Large intestine (tissue), 3 donors: ENCODE data around the gene SLA2. TPM values are rescaled to one million over a fixed set of nuclear protein-coding genes. Genes with fewer than 3 reads are reported as not detected.

Source experiments
- DNase-seq, 2 donors: peaks; one replicate each; pipeline versions ENCODE4 v3.0.0 to v3.0.0-alpha.2; 2013
- H3K27ac ChIP-seq: one replicate; pipeline ENCODE4 v1.5.1; 2013; ENCODE audit warnings: low read length
- H3K27me3 ChIP-seq: 2 replicates; pipeline ENCODE4 v1.6.1; 2013; ENCODE audit warnings: low read length; ENCODE audit not compliant: control insufficient read depth, insufficient read depth
- H3K36me3 ChIP-seq: 2 replicates; pipeline ENCODE4 v1.6.1; 2013; ENCODE audit warnings: low read length; ENCODE audit not compliant: control insufficient read depth, insufficient read depth
- H3K4me1 ChIP-seq: one replicate; pipeline ENCODE4 v1.6.1; 2013; ENCODE audit warnings: low read length; ENCODE audit not compliant: control insufficient read depth, insufficient read depth
- H3K4me3 ChIP-seq: one replicate; pipeline ENCODE4 v1.5.1; 2013; ENCODE audit warnings: low read length
- H3K9me3 ChIP-seq: one replicate; pipeline ENCODE4 v1.6.1; 2013; ENCODE audit warnings: mild to moderate bottlenecking, low read depth, low read length, moderate library complexity; ENCODE audit not compliant: control insufficient read depth
- WGBS: methylation state at CpG from one replicate; pipeline ENCODE4 v1.1.5; 2013; ENCODE audit warnings: low lambda C conversion rate; ENCODE audit not compliant: insufficient coverage; 5-methylcytosine and 5-hydroxymethylcytosine counted together
- polyA plus RNA-seq: library from polyadenylated mRNA; unstranded; fragments of 120-200 nt; gene quantifications from one replicate; pipeline ENCODE4 v1.2.1, GENCODE V29; 2013

SLA2 gene
- polyA plus RNA-seq, 1 donor: 1.6 TPM

DNA sequence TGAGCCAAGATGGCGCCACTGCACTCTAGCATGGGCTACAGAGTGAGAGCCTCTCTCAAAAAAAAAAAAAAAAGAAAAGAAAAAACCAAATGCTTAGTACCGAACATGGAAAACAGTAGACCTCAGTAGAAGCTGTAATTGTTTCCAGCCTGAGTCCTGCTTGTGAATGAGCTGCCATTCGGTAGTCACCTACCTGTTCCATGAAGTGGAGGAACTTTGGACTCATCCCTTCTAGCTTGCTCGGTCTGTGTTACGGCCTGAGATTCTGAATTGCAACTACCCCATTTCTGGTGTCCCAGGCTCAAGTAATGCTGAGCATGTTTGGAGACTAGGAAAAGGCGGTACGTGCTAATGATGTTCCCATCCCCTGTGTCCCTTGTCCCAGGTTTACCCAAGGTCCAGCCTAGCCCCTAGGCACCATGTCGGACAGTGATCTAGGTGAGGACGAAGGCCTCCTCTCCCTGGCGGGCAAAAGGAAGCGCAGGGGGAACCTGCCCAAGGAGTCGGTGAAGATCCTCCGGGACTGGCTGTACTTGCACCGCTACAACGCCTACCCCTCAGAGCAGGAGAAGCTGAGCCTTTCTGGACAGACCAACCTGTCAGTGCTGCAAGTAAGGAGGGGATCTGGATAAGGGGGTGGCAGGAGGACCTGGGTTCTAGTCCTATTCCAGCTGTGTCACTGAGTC is 67.5 kb downstream of the SLA2 start:
- H3K27ac ChIP-seq: peak overlapping the region; percentile 91
- H3K36me3 ChIP-seq: peaks cover 41% of the 10 kb centered on the region
- peak; percentile 23 to 62 for DNase-seq

GRCh38 chr20:36576081-36576445 is 69.9 kb downstream of the SLA2 start:
- Histone ChIP-seq H3K27ac (peak overlapping the region; percentile 100), H3K36me3 (peaks cover 25% of the 10 kb centered on the region), H3K9me3 (no peaks in the 10 kb centered on the region), H3K27me3 (no peaks in the 10 kb centered on the region), H3K4me1 (peaks cover 63% of the 10 kb centered on the region), H3K4me3 (no peak overlapping the region)
- peak; percentile 20 to 66 for DNase-seq
- WGBS: no CpG with 5 or more reads among the region's 1 CpG

More for the DNA sequence above, 67.5 kb downstream of the SLA2 start:
- Histone ChIP-seq H3K27me3 (no peaks in the 10 kb centered on the region), H3K4me1 (peaks cover 56% of the 10 kb centered on the region), H3K4me3 (no peak overlapping the region), H3K9me3 (no peaks in the 10 kb centered on the region)
- WGBS: 100% methylated on average over 1 of the region's 15 CpGs

DNA sequence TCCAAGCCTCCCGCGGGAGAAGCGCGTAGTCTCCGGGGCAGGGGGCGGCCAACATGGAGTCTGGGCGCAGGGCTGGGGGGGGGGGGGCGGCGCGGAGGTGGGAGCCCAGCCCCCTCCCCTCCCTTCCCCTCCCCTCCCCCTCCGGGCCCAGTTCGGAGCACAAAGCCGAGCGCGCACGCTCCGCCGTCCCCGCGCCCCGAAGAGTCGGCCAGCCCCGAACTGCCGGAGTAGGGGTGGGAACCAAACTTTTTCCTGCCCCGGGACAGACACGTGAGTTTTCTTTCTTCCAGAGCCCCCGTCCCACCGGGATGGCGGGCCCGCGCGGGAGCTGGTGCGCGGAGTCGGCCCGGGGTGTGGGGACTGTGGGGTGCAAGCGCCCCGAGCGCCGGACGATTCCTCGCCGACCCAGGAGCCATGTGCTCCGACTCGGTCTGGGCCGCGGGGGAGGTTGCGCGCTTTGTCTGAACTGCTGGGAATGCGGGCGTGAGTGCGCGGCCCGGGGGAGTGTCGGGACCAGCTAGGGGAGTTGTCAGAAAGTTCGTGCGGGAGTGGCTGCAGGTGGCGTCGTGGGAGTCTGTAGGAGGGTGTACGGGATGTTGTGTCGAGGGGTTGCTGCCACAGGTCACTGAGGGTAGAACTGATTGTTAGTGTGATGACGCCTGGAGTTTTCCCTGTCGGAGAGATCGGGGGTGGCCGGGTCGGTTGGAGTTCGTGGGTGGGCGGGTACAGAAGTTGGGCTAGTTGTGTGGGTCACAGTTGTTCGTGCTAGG is 71.4 kb downstream of the SLA2 start:
- H3K36me3 ChIP-seq: peaks cover 14% of the 10 kb centered on the region
- peak; percentile 61 to 83 for DNase-seq
- H3K9me3 ChIP-seq: no peaks in the 10 kb centered on the region
- peaks cover 52% of the 10 kb centered on the region for H3K4me1 ChIP-seq
- H3K27ac ChIP-seq: peak overlapping the region; percentile 100
- WGBS: no CpG with 5 or more reads among the region's 69 CpGs
- H3K27me3 ChIP-seq: no peaks in the 10 kb centered on the region
- H3K4me3 ChIP-seq: peak overlapping the region; percentile 99

DNA sequence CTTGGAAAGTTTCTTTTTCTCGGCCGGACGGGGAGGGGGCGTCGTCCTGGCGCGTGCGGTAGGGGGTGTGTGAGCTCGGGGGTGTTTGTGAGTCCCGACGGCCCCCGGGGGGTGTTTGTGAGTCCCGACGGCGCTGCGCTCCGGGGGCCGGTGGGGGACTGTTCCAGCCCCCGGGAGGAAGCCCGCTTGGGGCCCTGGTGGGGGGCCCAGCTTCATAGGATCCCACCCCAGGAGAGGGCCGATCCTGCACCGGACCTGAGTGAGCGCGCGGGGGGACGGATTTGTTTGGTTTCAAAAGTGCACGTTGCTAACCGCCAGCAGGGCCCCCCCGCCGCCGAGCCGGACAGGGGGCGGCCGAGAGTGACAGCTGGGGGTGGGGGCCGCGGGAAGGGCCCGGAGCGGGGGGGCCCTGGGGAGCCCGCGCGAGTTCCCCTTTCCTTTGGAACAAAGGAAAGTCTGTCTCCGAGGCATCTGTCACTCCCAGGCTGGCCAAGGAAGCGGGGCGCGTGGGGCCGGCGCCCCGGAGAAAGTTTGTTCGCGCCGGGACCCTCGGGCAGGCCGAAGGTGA is 72.1 kb downstream of the SLA2 start:
- H3K4me1 ChIP-seq: peaks cover 47% of the 10 kb centered on the region
- WGBS: no CpG with 5 or more reads among the region's 53 CpGs
- peak overlapping the region; percentile 100 for H3K27ac ChIP-seq
- no peaks in the 10 kb centered on the region for H3K9me3 ChIP-seq
- DNase-seq: peak in 1 of 2 donors; percentile 19
- peaks cover 9% of the 10 kb centered on the region for H3K36me3 ChIP-seq
- H3K4me3 ChIP-seq: peak overlapping the region; percentile 99
- no peaks in the 10 kb centered on the region for H3K27me3 ChIP-seq

DNA sequence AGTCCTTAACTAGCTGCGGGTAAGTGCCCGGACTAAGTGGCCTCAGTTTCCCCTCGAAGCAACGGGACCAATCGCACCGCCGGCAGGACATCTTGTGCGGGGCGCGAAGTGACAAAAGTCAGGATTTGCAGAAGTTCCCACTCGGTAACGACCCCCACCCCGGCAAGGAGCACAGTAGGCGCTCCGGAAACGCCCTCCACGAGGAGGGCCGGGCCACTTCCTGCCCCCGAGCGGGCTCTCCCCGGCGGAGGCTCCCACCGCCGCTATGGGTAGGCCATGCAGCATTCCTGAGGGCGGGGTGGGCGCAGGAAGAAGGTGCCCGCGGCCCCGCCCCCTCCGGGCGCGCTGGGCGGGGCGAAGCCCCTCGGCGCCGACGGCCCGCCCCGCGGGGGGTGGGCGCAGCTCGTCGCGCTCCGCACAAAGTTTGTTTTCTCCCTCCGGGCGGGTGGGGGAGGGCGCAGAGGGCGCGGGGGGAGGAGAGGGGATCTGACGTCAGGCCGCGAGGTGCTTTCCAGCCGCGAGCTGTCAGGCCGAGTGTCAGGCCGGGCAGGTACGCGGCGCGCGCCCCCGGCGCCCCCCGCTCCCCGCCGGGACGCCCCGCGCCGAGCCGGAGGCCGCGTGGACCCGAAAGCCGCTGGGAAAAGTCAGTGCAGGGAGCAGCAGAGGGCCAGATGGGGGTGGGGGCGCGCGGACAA is 72.7 kb downstream of the SLA2 start, which contains the start of gene TGIF2:
TSS of gene TGIF2 (plus strand) at position 495 of the 695 bp plus-strand sequence. CDS start 5,178 bp downstream, outside the sequence.
- H3K27ac ChIP-seq: peak within 1 kb of the TSS; percentile 100
- H3K4me3 ChIP-seq: peak within 1 kb of the TSS; percentile 99
- peaks cover 40% of the 10 kb centered on the region for H3K4me1 ChIP-seq
- H3K36me3 ChIP-seq: peaks cover 6% of the 10 kb centered on the region
- DNase-seq: peak; percentile 89 to 96
- no peaks in the 10 kb centered on the region for H3K9me3 ChIP-seq
- H3K27me3 ChIP-seq: no peaks in the 10 kb centered on the region
- no CpG with 5 or more reads among the region's 80 CpGs for WGBS

GRCh38 chr20:36572701-36573102 is 73.3 kb downstream of the SLA2 start:
- WGBS: no CpG with 5 or more reads among the region's 20 CpGs
- Histone ChIP-seq H3K4me3 (peak overlapping the region; percentile 60), H3K9me3 (no peaks in the 10 kb centered on the region), H3K4me1 (peaks cover 35% of the 10 kb centered on the region), H3K36me3 (peaks cover 6% of the 10 kb centered on the region), H3K27me3 (no peaks in the 10 kb centered on the region), H3K27ac (peak overlapping the region; percentile 97)
- peak; percentile 62 to 79 for DNase-seq

- Histone ChIP-seq H3K4me3 (no peak overlapping the region), H3K9me3 (no peaks in the 10 kb centered on the region), H3K36me3 (peaks cover 6% of the 10 kb centered on the region), H3K27me3 (no peaks in the 10 kb centered on the region), H3K4me1 (peaks cover 34% of the 10 kb centered on the region), H3K27ac (peak overlapping the region; percentile 97)
- no CpG with 5 or more reads among the region's 17 CpGs for WGBS
- DNase-seq: peak; percentile 37 to 70
Measured at GRCh38 chr20:36571564-36572504, 74.2 kb downstream of the SLA2 start.

- no peak for DNase-seq
- H3K9me3 ChIP-seq: peaks cover 8% of the 10 kb centered on the region
- H3K4me1 ChIP-seq: peaks cover 18% of the 10 kb centered on the region
- H3K4me3 ChIP-seq: no peak overlapping the region
- no peaks in the 10 kb centered on the region for H3K27me3 ChIP-seq
- 80% methylated on average over 1 of the region's 7 CpGs for WGBS
- H3K36me3 ChIP-seq: no peaks in the 10 kb centered on the region
- no peak overlapping the region for H3K27ac ChIP-seq
Measured at GRCh38 chr20:36569847-36570429, 76.1 kb downstream of the SLA2 start.

- H3K9me3 ChIP-seq: peaks cover 23% of the 10 kb centered on the region
- H3K27me3 ChIP-seq: no peaks in the 10 kb centered on the region
- no peak for DNase-seq
- 100% methylated on average over 1 of the region's 3 CpGs for WGBS
- H3K27ac ChIP-seq: no peak overlapping the region
- peaks cover 18% of the 10 kb centered on the region for H3K4me1 ChIP-seq
- no peaks in the 10 kb centered on the region for H3K36me3 ChIP-seq
- no peak overlapping the region for H3K4me3 ChIP-seq
Measured at GRCh38 chr20:36565520-36565919, 80.5 kb downstream of the SLA2 start.
